Endothelial cell (in vitro differentiated cells): ENCODE data around the gene RABIF. TPM values are rescaled to one million over a fixed set of nuclear protein-coding genes. Genes with fewer than 3 reads are reported as not detected.
A peak's percentile ranks its signal among the peaks of the same experiment; 100 is the strongest.

Source experiments
- DNase-seq: peaks from one replicate; pipeline ENCODE4 v3.0.0; 2021; ENCODE audit warnings: low spot score
- H3K27ac Mint-ChIP-seq: one replicate; pipeline ENCODE4 v1.8.0; 2021; ENCODE audit warnings: mixed read lengths, inconsistent platforms; ENCODE audit not compliant: unreplicated experiment
- H3K27me3 Mint-ChIP-seq: one replicate; pipeline ENCODE4 v1.8.0; 2021; ENCODE audit warnings: mild to moderate bottlenecking, moderate library complexity, mixed read lengths, inconsistent platforms; ENCODE audit not compliant: unreplicated experiment
- H3K36me3 Mint-ChIP-seq: one replicate; pipeline ENCODE4 v1.8.0; 2021; ENCODE audit warnings: mild to moderate bottlenecking, low read depth, mixed read lengths, inconsistent platforms; ENCODE audit not compliant: unreplicated experiment
- H3K4me1 Mint-ChIP-seq: one replicate; pipeline ENCODE4 v1.8.0; 2021; ENCODE audit warnings: mild to moderate bottlenecking, mixed read lengths, inconsistent platforms; ENCODE audit not compliant: unreplicated experiment
- H3K4me3 Mint-ChIP-seq: one replicate; pipeline ENCODE4 v1.8.0; 2021; ENCODE audit warnings: mild to moderate bottlenecking, mixed read lengths, inconsistent platforms; ENCODE audit not compliant: unreplicated experiment
- H3K9me3 Mint-ChIP-seq: one replicate; pipeline ENCODE4 v1.8.0; 2021; ENCODE audit warnings: mixed read lengths, inconsistent platforms; ENCODE audit not compliant: unreplicated experiment
- total RNA-seq: library from RNA; stranded (reverse); fragmentation: NEBNext Ultra II Directional; extraction: Animal tissue kit (Norgen Biotek cat#: 25700); gene quantifications from one replicate; pipeline ENCODE4 v1.2.1, GENCODE V29; 2021; ENCODE audit not compliant: unreplicated experiment
- TF ChIP-seq, protein P1 (sequence below): fragments of 200-600 bp; sonication (generic); IDR thresholded peaks from one replicate; pipeline ENCODE4 v1.5.0; 2021; ENCODE audit warnings: antibody characterized with exemption; ENCODE audit not compliant: unreplicated experiment

Gene RABIF
- total RNA-seq, 1 donor from 2014 or later = 13.5 TPM

GRCh38 chr1:202860744-202861419 lies 28.1 kb downstream of the RABIF start:
- DNase-seq = peak; percentile 56
- no peaks in the 10 kb centered on the region for H3K9me3 Mint-ChIP-seq
- peaks cover 16% of the 10 kb centered on the region for H3K4me1 Mint-ChIP-seq
- TF ChIP-seq, protein P1, sequence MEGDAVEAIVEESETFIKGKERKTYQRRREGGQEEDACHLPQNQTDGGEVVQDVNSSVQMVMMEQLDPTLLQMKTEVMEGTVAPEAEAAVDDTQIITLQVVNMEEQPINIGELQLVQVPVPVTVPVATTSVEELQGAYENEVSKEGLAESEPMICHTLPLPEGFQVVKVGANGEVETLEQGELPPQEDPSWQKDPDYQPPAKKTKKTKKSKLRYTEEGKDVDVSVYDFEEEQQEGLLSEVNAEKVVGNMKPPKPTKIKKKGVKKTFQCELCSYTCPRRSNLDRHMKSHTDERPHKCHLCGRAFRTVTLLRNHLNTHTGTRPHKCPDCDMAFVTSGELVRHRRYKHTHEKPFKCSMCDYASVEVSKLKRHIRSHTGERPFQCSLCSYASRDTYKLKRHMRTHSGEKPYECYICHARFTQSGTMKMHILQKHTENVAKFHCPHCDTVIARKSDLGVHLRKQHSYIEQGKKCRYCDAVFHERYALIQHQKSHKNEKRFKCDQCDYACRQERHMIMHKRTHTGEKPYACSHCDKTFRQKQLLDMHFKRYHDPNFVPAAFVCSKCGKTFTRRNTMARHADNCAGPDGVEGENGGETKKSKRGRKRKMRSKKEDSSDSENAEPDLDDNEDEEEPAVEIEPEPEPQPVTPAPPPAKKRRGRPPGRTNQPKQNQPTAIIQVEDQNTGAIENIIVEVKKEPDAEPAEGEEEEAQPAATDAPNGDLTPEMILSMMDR = no peak
- H3K27me3 Mint-ChIP-seq = peaks cover 6% of the 10 kb centered on the region
- no peak overlapping the region for H3K27ac Mint-ChIP-seq
- H3K4me3 Mint-ChIP-seq = peak overlapping the region; percentile 95
- peaks cover 11% of the 10 kb centered on the region for H3K36me3 Mint-ChIP-seq

GRCh38 chr1:202858789-202859414 lies 30.0 kb downstream of the RABIF start:
- Mint-ChIP-seq H3K27ac (no peak overlapping the region), H3K4me1 (peaks cover 16% of the 10 kb centered on the region), H3K9me3 (no peaks in the 10 kb centered on the region), H3K27me3 (peaks cover 6% of the 10 kb centered on the region), H3K36me3 (peaks cover 16% of the 10 kb centered on the region), H3K4me3 (no peak overlapping the region)
- TF ChIP-seq, protein P1 = no peak
- DNase-seq = no peak

GRCh38 chr1:202858331-202858730 lies 30.6 kb downstream of the RABIF start:
- Mint-ChIP-seq H3K36me3 (peaks cover 16% of the 10 kb centered on the region), H3K27me3 (peaks cover 6% of the 10 kb centered on the region), H3K9me3 (no peaks in the 10 kb centered on the region), H3K4me1 (peaks cover 16% of the 10 kb centered on the region), H3K27ac (peak overlapping the region; percentile 12), H3K4me3 (no peak overlapping the region)
- TF ChIP-seq, protein P1 = no peak
- DNase-seq = no peak

DNA sequence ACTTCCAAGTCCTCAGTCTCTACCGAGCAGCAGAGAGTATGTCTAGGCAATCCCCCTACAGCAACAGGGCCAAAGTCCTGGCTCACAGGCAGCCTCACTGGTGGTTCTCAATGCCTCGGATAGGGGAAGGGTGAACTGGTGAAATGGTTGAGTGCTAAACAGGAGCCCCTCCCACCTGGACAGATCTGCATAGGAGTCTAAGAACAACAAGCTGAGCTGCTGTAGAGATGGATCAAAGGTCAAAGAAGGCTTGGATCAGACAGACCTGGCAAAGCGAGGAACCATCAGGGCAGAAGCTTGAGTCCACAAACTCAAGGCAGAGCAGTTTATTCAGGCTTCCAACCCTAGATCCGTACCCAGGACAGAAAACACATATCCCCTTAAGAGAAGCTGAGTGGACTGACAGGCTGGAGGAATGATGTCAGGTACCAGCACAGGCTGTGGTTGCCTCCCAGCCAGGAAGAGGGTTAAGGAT lies 31.8 kb downstream of the RABIF start:
- Mint-ChIP-seq H3K9me3 (no peaks in the 10 kb centered on the region), H3K36me3 (peaks cover 14% of the 10 kb centered on the region), H3K27ac (no peak overlapping the region), H3K4me1 (peaks cover 15% of the 10 kb centered on the region), H3K27me3 (peaks cover 8% of the 10 kb centered on the region), H3K4me3 (no peak overlapping the region)
- TF ChIP-seq, protein P1 = no peak
- no peak for DNase-seq

DNA sequence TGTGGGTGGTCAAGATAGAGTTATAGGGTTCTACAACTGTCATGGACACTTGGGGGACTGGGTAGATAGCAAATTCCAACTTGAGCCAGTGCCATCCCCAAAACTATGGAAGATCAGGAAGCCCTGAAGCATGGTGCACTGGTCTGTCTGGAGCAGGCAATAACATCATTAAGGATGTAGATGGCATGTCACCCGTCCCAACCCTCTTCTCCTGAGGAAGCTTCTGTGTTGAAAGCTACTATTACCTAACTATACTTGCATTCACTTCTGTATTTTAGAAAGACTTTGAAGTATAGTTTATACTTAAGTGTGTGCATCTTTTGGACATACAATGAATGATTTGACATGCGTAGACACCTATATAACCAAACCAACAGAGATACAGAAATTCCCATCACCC lies 32.9 kb downstream of the RABIF start:
- peaks cover 4% of the 10 kb centered on the region for H3K27me3 Mint-ChIP-seq
- H3K27ac Mint-ChIP-seq = no peak overlapping the region
- H3K9me3 Mint-ChIP-seq = no peaks in the 10 kb centered on the region
- H3K4me1 Mint-ChIP-seq = peaks cover 9% of the 10 kb centered on the region
- H3K4me3 Mint-ChIP-seq = no peak overlapping the region
- DNase-seq = no peak
- TF ChIP-seq, protein P1 = no peak
- peaks cover 8% of the 10 kb centered on the region for H3K36me3 Mint-ChIP-seq
